GM21619 (cell line): ENCODE data around the gene DIAPH2.

Experiments used
- ATAC-seq: cut with Tn5 transposase; IDR thresholded peaks from one replicate; pipeline ENCODE4 v1.9.1; 2021; ENCODE audit not compliant: unreplicated experiment

The DIAPH2 gene

GRCh38 chrX:97268182-97268680 is 583.6 kb downstream of the DIAPH2 start:
- ATAC-seq = no peak

GRCh38 chrX:97284531-97284930 is 599.9 kb downstream of the DIAPH2 start:
- no peak for ATAC-seq

GRCh38 chrX:97290199-97290598 is 605.6 kb downstream of the DIAPH2 start:
- ATAC-seq = no peak

- no peak for ATAC-seq
Observed at GRCh38 chrX:97294041-97294440, 609.4 kb downstream of the DIAPH2 start.

GRCh38 chrX:97295954-97296353 is 611.3 kb downstream of the DIAPH2 start:
- ATAC-seq = no peak

GRCh38 chrX:97306771-97307470 is 622.3 kb downstream of the DIAPH2 start:
- no peak for ATAC-seq

- ATAC-seq = no peak
Observed at GRCh38 chrX:97308171-97308570, 623.5 kb downstream of the DIAPH2 start.

GRCh38 chrX:97309487-97310116 is 625.0 kb downstream of the DIAPH2 start:
- ATAC-seq = no peak

GRCh38 chrX:97310373-97310772 is 625.7 kb downstream of the DIAPH2 start:
- no peak for ATAC-seq

- no peak for ATAC-seq
Observed at GRCh38 chrX:97311066-97311778, 626.6 kb downstream of the DIAPH2 start.

GRCh38 chrX:97314345-97314744 is 629.7 kb downstream of the DIAPH2 start:
- no peak for ATAC-seq

GRCh38 chrX:97315939-97316338 is 631.3 kb downstream of the DIAPH2 start:
- ATAC-seq = no peak

- no peak for ATAC-seq
Observed at GRCh38 chrX:97320305-97320704, 635.7 kb downstream of the DIAPH2 start.

GRCh38 chrX:97322401-97322800 is 637.8 kb downstream of the DIAPH2 start:
- ATAC-seq = no peak

- peak; percentile 96 for ATAC-seq
Observed at GRCh38 chrX:97326456-97326855, 641.8 kb downstream of the DIAPH2 start.

GRCh38 chrX:97328853-97329390 is 644.3 kb downstream of the DIAPH2 start:
- ATAC-seq = no peak

- peak; percentile 48 for ATAC-seq
Observed at GRCh38 chrX:97330151-97330550, 645.5 kb downstream of the DIAPH2 start.

GRCh38 chrX:97332963-97333362 is 648.3 kb downstream of the DIAPH2 start:
- ATAC-seq = no peak

- no peak for ATAC-seq
Observed at GRCh38 chrX:97334850-97335249, 650.2 kb downstream of the DIAPH2 start.

- no peak for ATAC-seq
Observed at GRCh38 chrX:97344724-97345123, 660.1 kb downstream of the DIAPH2 start.

GRCh38 chrX:97358941-97359340 is 674.3 kb downstream of the DIAPH2 start:
- ATAC-seq = no peak

- no peak for ATAC-seq
Observed at GRCh38 chrX:97363843-97364242, 679.2 kb downstream of the DIAPH2 start.
